Femur (tissue), 1 donor: ENCODE data around the gene MSRB3.
A peak's percentile ranks its signal among the peaks of the same experiment; 100 is the strongest.

Source experiments
- DNase-seq: peaks from one replicate; pipeline ENCODE4 v3.0.0-alpha.2; 2017

MSRB3 gene

GRCh38 chr12:65327207-65328076, 49.0 kb downstream of the MSRB3 start:
- peak; percentile 61 for DNase-seq

- DNase-seq, result no peak
Observed at GRCh38 chr12:65329721-65330120, 51.2 kb downstream of the MSRB3 start.

- no peak for DNase-seq
Observed at GRCh38 chr12:65330331-65330730, 51.8 kb downstream of the MSRB3 start.

- DNase-seq, result no peak
Observed at GRCh38 chr12:65331456-65331855, 53.0 kb downstream of the MSRB3 start.

- DNase-seq, result no peak
Observed at GRCh38 chr12:65333649-65334048, 55.2 kb downstream of the MSRB3 start.

GRCh38 chr12:65334521-65334920, 56.0 kb downstream of the MSRB3 start:
- DNase-seq, result no peak

- peak; percentile 38 for DNase-seq
Observed at GRCh38 chr12:65335021-65335714, 56.7 kb downstream of the MSRB3 start.

- no peak for DNase-seq
Observed at GRCh38 chr12:65335981-65336380, 57.5 kb downstream of the MSRB3 start.

GRCh38 chr12:65339161-65339560, 60.7 kb downstream of the MSRB3 start:
- no peak for DNase-seq

GRCh38 chr12:65343230-65343629, 64.7 kb downstream of the MSRB3 start:
- no peak for DNase-seq

- DNase-seq, result no peak
Observed at GRCh38 chr12:65343801-65344200, 65.3 kb downstream of the MSRB3 start.

GRCh38 chr12:65355461-65355860, 77.0 kb downstream of the MSRB3 start:
- no peak for DNase-seq

GRCh38 chr12:65362234-65363031, 84.0 kb downstream of the MSRB3 start:
- no peak for DNase-seq

GRCh38 chr12:65364046-65364445, 85.6 kb downstream of the MSRB3 start:
- no peak for DNase-seq

GRCh38 chr12:65367396-65367795, 88.9 kb downstream of the MSRB3 start:
- DNase-seq, result no peak

GRCh38 chr12:65368055-65368454, 89.6 kb downstream of the MSRB3 start:
- DNase-seq, result no peak

- no peak for DNase-seq
Observed at GRCh38 chr12:65372574-65372973, 94.1 kb downstream of the MSRB3 start.

- DNase-seq, result no peak
Observed at GRCh38 chr12:65384240-65384639, 105.8 kb downstream of the MSRB3 start.

GRCh38 chr12:65387396-65387795, 108.9 kb downstream of the MSRB3 start:
- no peak for DNase-seq

GRCh38 chr12:65389436-65389835, 111.0 kb downstream of the MSRB3 start:
- DNase-seq, result no peak

- no peak for DNase-seq
Observed at GRCh38 chr12:65391711-65392110, 113.2 kb downstream of the MSRB3 start.

- peak; percentile 38 for DNase-seq
Observed at GRCh38 chr12:65392491-65392890, 114.0 kb downstream of the MSRB3 start.

- no peak for DNase-seq
Observed at GRCh38 chr12:65403188-65403587, 124.7 kb downstream of the MSRB3 start.
